ENCODE data around the gene CDCA3.

CDCA3 gene

DNA sequence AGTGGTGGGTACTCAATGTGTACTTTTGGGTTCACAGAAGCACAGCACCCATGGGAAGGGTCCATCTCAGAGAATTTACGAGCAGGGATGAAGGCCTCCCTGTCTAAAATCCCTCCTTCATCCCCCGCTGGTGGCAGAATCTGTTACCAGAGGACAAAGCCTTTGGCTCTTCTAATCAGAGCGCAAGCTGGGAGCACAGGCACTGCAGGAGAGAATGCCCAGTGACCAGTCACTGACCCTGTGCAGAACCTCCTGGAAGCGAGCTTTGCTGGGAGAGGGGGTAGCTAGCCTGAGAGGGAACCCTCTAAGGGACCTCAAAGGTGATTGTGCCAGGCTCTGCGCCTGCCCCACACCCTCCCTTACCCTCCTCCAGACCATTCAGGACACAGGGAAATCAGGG lies 30.9 kb downstream of the CDCA3 start:
- DNase-seq (ENCODE audit: low read depth), result no peak

DNA sequence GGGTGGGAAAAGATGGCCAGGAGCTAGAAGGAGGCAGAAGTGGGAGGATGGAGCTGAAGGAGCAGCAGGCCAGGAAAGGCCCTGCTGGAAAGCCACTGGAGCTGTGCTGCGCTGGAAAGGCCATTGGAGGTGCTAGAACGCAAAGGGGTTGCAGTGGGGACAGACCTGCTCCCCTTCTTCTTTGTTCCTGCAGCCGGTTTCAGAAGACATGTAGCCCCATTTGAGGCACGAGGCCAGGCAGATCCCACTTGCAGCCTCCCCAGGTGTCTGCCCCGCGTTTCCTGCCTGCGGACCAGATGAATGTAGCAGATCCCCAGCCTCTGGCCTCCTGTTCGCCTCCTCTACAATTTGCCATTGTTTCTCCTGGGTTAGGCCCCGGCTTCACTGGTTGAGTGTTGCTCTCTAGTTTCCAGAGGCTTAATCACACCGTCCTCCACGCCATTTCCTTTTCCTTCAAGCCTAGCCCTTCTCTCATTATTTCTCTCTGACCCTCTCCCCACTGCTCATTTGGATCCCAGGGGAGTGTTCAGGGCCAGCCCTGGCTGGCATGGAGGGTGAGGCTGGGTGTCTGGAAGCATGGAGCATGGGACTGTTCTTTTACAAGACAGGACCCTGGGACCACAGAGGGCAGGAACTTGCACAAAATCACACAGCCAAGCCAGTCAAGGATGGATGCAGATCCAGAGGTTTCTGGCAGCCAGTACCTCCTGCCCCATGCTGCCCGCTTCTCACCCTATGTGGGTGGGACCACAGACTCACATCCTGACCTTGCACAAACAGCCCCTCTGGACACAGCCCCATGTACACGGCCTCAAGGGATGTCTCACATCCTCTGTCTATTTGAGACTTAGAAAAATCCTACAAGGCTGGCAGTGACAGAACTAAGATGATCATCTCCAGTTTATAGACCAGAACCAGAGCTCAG lies 31.7 kb downstream of the CDCA3 start:
- DNase-seq (ENCODE audit: low read depth), result no peak

- DNase-seq (ENCODE audit: low read depth), result no peak
Measured at GRCh38 chr12:6818645-6819044, 32.4 kb downstream of the CDCA3 start.

- no peak for DNase-seq (ENCODE audit: low read depth)
Measured at GRCh38 chr12:6818222-6818621, 32.9 kb downstream of the CDCA3 start.

- no peak for DNase-seq (ENCODE audit: low read depth)
Measured at GRCh38 chr12:6817662-6818157, 33.4 kb downstream of the CDCA3 start.

GRCh38 chr12:6817098-6817497 lies 34.0 kb downstream of the CDCA3 start:
- no peak for DNase-seq (ENCODE audit: low read depth)

- no peak for DNase-seq (ENCODE audit: low read depth)
Measured at GRCh38 chr12:6816598-6816997, 34.5 kb downstream of the CDCA3 start.

DNA sequence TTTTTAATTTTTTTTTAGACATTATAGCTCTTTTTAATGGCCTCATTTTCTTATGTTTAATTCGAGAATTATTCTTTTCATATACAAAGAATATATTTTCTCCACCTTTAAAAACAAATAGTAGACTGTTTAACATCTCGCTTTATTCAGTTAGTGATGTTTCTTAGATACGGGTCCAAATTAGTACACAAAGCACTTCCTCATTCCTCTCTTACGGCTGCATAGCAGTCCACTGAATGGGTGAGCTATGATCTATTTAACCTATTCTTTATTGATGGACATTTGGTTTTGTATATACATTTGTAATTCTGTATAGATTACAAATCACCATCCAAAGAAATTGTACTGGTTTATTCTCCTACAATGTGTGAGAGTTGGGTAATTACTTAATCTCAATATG lies 37.7 kb downstream of the CDCA3 start:
- no peak for DNase-seq (ENCODE audit: low read depth)

DNA sequence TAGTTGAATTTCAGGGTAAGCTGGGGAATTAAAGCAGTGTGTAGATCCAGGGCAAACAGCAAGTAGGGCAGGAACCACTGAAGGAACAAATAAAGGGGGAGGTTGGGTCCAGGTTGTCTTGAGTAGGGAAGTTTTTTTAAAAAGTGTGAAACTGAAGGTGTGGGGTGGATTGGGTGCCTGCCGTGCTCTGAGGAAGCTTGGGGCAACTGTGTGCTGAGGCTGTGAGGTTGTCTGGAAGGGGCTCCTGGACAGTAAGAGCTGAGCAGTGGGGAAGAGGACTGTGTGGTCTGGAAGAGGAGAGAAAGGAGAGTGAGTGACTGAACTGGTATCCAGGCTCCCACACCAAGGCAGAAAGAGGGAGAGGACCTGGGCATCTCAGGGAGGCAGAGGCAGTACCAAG lies 40.3 kb downstream of the CDCA3 start:
- no peak for DNase-seq (ENCODE audit: low read depth)

- DNase-seq (ENCODE audit: low read depth), result no peak
Measured at GRCh38 chr12:6809056-6809455, 42.0 kb downstream of the CDCA3 start.

DNA sequence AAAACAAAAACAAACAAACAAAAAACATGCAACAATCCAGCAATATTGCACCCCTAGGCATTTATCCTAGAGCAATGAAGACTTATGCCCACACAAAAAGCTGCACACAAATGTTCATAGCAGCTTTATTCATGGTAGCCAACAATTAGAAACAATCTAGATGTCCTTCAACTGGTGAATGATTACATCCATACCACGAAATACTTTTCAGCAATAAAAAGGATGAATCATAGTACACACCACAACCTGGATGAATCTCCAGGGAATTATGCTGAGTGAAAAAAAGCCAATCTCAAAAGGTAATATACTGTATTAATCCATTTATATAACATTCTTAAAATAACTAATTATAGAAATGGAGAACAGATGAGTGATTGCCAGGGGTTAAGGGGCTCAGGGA lies 43.9 kb downstream of the CDCA3 start:
- no peak for DNase-seq (ENCODE audit: low read depth)

DNA sequence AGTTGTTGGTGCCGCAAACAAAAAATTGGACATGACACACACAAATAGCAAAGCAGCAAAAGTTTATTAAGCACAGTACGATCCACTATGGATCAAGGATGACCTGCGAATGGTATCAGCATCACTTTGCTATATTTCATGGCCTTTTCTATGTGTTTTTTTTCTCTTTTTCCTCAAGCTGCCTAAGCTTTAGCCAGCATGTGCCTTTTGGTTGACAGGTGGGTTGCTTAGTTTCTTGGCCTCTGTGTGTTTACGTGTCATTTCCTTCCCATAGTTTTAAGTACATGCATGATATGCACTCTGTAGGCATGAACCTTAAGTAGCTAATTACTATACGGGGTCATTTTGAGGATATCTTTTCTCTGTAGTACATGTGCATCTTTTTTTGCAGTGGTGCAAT lies 51.9 kb downstream of the CDCA3 start:
- DNase-seq (ENCODE audit: low read depth), result no peak

Measured in T follicular helper cell (primary cell).